ENCODE results near the gene RAPGEF6. TPM values are rescaled to one million over a fixed set of nuclear protein-coding genes. Genes with fewer than 3 reads are reported as not detected.
"Not testable (repeated sequence)": the region's sequence is repeated elsewhere in the genome, so short reads cannot be mapped to it uniquely, and the experiment has no call there.

RAPGEF6 gene
- total RNA-seq, 1 donor from 2014 or later: 48.4 TPM

- DNase-seq (ENCODE audit: low spot score): no peak
- intact Hi-C loops (cut with DNase I): no loop called here
- no peak for ATAC-seq
Observed at GRCh38 chr5:131528682-131529081, 106.3 kb downstream of the RAPGEF6 start.

- intact Hi-C loops (cut with DNase I): no loop called here
- DNase-seq (ENCODE audit: low spot score) (no peak), ATAC-seq (no peak)
Observed at GRCh38 chr5:131525805-131526204, 109.2 kb downstream of the RAPGEF6 start.

GRCh38 chr5:131524431-131524830 lies 110.6 kb downstream of the RAPGEF6 start:
- ATAC-seq (no peak), DNase-seq (ENCODE audit: low spot score) (no peak)
- intact Hi-C loops (cut with DNase I): no loop called here

GRCh38 chr5:131523500-131524185 lies 111.4 kb downstream of the RAPGEF6 start:
- no peak for ATAC-seq
- no peak for DNase-seq (ENCODE audit: low spot score)
- intact Hi-C loops (cut with DNase I): no loop called here

GRCh38 chr5:131521252-131521651 lies 113.8 kb downstream of the RAPGEF6 start:
- DNase-seq (ENCODE audit: low spot score) (no peak), ATAC-seq (no peak)
- intact Hi-C loops (cut with DNase I): no loop called here

GRCh38 chr5:131515348-131515747 lies 119.7 kb downstream of the RAPGEF6 start:
- intact Hi-C loops (cut with DNase I): no loop called here
- ATAC-seq (no peak), DNase-seq (ENCODE audit: low spot score) (no peak)

- DNase-seq (ENCODE audit: low spot score): no peak
- ATAC-seq: peak; percentile 34
- intact Hi-C loops (cut with DNase I): no loop called here
Observed at GRCh38 chr5:131514316-131515283, 120.4 kb downstream of the RAPGEF6 start.

- DNase-seq (ENCODE audit: low spot score) (no peak), ATAC-seq (no peak)
- intact Hi-C loops (cut with DNase I): no loop called here
Observed at GRCh38 chr5:131513780-131514179, 121.2 kb downstream of the RAPGEF6 start.

GRCh38 chr5:131511934-131512333 lies 123.1 kb downstream of the RAPGEF6 start:
- DNase-seq (ENCODE audit: low spot score) (no peak), ATAC-seq (no peak)
- intact Hi-C loops (cut with DNase I): no loop called here

GRCh38 chr5:131509801-131510200 lies 125.2 kb downstream of the RAPGEF6 start:
- no peak for ATAC-seq
- DNase-seq (ENCODE audit: low spot score): no peak
- intact Hi-C loops (cut with DNase I): no loop called here

- no peak for ATAC-seq
- DNase-seq (ENCODE audit: low spot score): no peak
- intact Hi-C loops (cut with DNase I): no loop called here
Observed at GRCh38 chr5:131505237-131505908, 129.7 kb downstream of the RAPGEF6 start.

GRCh38 chr5:131496400-131496713 lies 138.7 kb downstream of the RAPGEF6 start:
- DNase-seq (ENCODE audit: low spot score) (no peak), ATAC-seq (no peak)
- intact Hi-C loops (cut with DNase I): no loop called here

- intact Hi-C loops (cut with DNase I): no loop called here
- no peak for ATAC-seq
- DNase-seq (ENCODE audit: low spot score): no peak
Observed at GRCh38 chr5:131495536-131496399, 139.3 kb downstream of the RAPGEF6 start.

GRCh38 chr5:131491749-131492148 lies 143.3 kb downstream of the RAPGEF6 start:
- intact Hi-C loops (cut with DNase I): no loop called here
- no peak for DNase-seq (ENCODE audit: low spot score)
- ATAC-seq: no peak

- ATAC-seq: peak; percentile 32
- DNase-seq (ENCODE audit: low spot score): no peak
- intact Hi-C loops (cut with DNase I): no loop called here
Observed at GRCh38 chr5:131488463-131488862, 146.6 kb downstream of the RAPGEF6 start.

- DNase-seq (ENCODE audit: low spot score); ATAC-seq; intact Hi-C loops (cut with DNase I): not testable (repeated sequence)
Observed at GRCh38 chr5:131487371-131487770, 147.7 kb downstream of the RAPGEF6 start.

GRCh38 chr5:131482617-131483016 lies 152.4 kb downstream of the RAPGEF6 start:
- DNase-seq (ENCODE audit: low spot score) (no peak), ATAC-seq (no peak)
- intact Hi-C loops (cut with DNase I): no loop called here

GRCh38 chr5:131481569-131481968 lies 153.5 kb downstream of the RAPGEF6 start:
- ATAC-seq: no peak
- no peak for DNase-seq (ENCODE audit: low spot score)
- intact Hi-C loops (cut with DNase I): no loop called here

- DNase-seq (ENCODE audit: low spot score) (no peak), ATAC-seq (no peak)
- intact Hi-C loops (cut with DNase I): no loop called here
Observed at GRCh38 chr5:131475541-131475941, 159.5 kb downstream of the RAPGEF6 start.
